Endothelial cell of hepatic sinusoid (primary cell): ENCODE measurements around the gene VPS52.

Experiments
- in situ Hi-C: cut with HindIII; loops from 2 replicates; pipeline ENCODE4 v1.10.0; 2017; ENCODE audit warnings: low sequenced_read_pairs

Gene VPS52

GRCh38 chr6:33271468-33272274, at the start of gene VPS52, which contains the start of gene RPS18:
VPS52 (minus strand) TSS chr6:33271876; CDS start chr6:33271675, 201 bp downstream.
RPS18 (plus strand) TSS chr6:33272075; CDS start chr6:33272120, 45 bp downstream.
- in situ Hi-C loops: no loop called here

- in situ Hi-C loops: no loop called here
Measured at GRCh38 chr6:33321227-33321626, 49.6 kb upstream of the VPS52 start.

GRCh38 chr6:33320315-33321181, 48.9 kb upstream of the VPS52 start:
- in situ Hi-C loops: no loop called here

GRCh38 chr6:33319939-33320314, 48.3 kb upstream of the VPS52 start:
- in situ Hi-C loops: no loop called here

- in situ Hi-C loops: no loop called here
Measured at GRCh38 chr6:33318426-33319073, 46.9 kb upstream of the VPS52 start.

GRCh38 chr6:33317669-33318425, 46.2 kb upstream of the VPS52 start, which contains the start of gene ZBTB22:
ZBTB22 (minus strand) TSS chr6:33317744; CDS start chr6:33316916, 828 bp downstream.
- in situ Hi-C loops: no loop called here

- in situ Hi-C loops: no loop called here
Measured at GRCh38 chr6:33317419-33317668, 45.7 kb upstream of the VPS52 start.

GRCh38 chr6:33316603-33317418, 45.1 kb upstream of the VPS52 start:
- in situ Hi-C loops: no loop called here

- in situ Hi-C loops: no loop called here
Measured at GRCh38 chr6:33315793-33316602, 44.3 kb upstream of the VPS52 start.

GRCh38 chr6:33314943-33315792, 43.5 kb upstream of the VPS52 start:
- in situ Hi-C loops: no loop called here

- in situ Hi-C loops: no loop called here
Measured at GRCh38 chr6:33314515-33314942, 42.9 kb upstream of the VPS52 start.

- in situ Hi-C loops: no loop called here
Measured at GRCh38 chr6:33313709-33314514, 42.2 kb upstream of the VPS52 start, which contains the start of gene TAPBP. TAPBP (minus strand) TSS chr6:33314078; CDS start chr6:33314041, 37 bp downstream.

GRCh38 chr6:33313105-33313708, 41.5 kb upstream of the VPS52 start:
- in situ Hi-C loops: no loop called here

GRCh38 chr6:33312361-33313104, 40.9 kb upstream of the VPS52 start:
- in situ Hi-C loops: no loop called here

- in situ Hi-C loops: no loop called here
Measured at GRCh38 chr6:33306356-33306755, 34.7 kb upstream of the VPS52 start.

- in situ Hi-C loops: no loop called here
Measured at GRCh38 chr6:33305052-33305451, 33.4 kb upstream of the VPS52 start.
